ENCODE measurements around the gene ANKRD23.
"Not testable (repeated sequence)": the region's sequence is repeated elsewhere in the genome, so short reads cannot be mapped to it uniquely, and the experiment has no call there.

ANKRD23 gene

DNA sequence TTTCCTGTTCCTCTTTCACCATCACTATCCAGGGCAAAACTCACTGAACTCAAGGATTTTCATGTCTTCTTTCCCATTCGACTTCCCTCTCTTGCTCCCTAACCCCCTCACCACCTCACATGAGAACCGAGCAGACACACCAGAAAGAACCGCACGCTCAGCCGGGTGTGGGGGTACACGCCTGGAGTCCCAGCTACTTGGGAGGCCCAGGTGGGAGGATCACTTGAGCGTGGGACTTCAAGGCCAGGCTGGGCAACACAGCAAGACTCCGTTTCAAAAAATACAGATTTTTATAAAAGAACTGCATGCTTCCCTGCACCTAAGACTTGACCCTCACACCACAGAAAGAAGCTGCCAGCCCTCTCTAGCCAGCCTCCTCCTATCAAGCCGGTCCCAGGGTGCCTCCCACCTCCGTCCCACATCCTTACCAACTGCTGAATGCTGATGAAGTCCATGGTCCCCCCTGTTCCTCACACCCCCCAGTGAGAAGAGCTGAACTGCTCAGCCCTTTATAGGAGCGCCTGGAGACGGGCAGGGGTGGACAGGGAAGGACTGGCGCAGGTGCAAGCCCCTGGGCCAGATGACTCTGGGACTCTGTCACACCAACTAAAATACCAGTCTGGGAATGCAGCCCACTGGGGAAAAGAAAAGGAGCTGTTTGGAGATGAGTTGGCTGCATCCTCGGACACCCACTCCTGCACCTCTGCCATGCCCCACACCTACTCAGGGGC lies at the start of gene ANKRD23:
ANKRD23 (minus strand) TSS at position 484 of the 731 bp plus-strand sequence; CDS start at position 455, 29 bp downstream.
- DNase-seq (ENCODE audit: low spot score), result no peak

DNA sequence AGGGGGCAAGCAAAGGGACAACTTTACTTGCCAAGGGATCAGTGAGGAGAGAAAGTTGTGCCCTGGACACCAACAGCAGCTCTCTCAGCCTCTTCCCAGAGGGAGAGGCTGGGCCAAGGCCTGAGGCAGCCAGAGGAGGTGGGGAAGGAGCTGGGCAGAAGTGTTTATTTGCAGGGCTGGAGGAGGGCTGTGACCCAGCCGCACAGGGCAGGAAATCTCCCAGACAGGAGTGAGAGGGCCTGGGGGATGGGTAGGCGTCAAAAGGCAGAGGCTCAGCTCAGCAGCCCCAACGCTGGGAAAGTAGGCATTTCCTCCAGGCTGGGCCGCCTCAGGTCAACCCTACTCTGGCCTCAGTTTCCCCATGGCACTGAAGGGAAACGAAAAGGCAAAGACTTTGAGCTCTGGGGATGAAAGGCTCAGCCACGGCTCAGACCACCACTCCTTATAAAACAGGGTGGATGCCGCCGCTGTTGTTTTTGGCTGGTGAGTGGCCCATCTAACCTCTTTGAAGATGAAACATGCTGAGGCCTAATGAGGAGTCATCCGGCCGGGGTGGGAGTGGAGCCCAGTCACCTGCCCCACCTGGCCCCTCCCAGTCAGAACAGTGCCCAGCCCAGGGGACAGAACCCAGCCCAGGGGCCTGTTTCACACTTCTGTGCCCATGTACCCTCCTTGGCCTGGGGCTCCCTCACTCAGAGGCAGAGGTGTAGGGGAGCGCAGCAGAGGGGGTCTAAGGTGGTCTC lies 47.9 kb upstream of the ANKRD23 start:
- no peak for DNase-seq (ENCODE audit: low spot score)

DNA sequence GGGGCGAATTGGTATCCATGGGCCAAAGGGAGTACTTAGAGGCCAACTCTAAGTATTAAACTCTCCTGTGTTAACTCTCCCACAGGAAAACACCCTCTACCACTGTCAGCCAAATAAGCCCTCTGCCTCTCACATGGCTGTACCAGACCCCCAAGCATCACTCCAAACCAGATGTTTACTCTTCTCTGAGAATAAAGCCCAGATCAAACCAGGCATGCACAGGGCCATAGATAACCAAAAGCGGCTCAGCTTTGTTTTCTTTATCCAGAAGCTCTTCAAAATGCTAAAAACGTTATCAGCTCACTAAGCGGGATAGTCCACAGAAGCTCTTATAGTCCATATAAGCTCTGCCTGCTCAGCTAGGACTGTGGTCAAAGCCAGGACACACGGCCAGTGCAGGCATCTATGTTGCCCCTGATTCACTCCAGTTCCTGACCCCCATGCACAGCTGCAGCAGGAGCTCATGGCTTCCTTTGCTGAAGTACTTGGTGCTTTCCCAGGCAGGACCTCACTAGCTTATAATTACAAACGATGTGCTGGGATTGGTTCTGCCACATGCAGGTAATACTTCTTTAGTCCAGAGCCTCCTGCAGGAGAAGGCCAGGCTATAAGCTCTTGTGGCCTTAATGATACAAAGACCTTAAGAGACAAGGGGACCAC lies 47.0 kb upstream of the ANKRD23 start:
- no peak for DNase-seq (ENCODE audit: low spot score)

DNA sequence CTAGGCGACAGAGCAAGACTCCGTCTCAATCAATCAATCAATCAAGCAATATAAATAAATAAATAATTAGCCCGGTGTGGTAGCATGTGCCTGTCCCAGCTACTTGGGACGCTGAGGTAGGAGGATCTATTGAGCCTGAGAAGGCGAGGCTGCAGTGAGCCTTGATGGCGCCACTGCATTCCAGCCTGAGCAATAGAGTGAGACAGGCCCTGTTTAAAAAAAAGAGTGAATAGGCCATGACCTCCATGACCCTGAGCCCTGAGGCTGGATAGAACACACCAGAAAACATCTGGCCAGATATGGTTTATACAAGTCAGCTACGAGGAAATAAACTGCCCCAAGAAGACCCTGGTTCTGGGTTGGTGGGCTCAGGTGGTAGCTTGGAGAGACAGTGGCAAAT lies 46.4 kb upstream of the ANKRD23 start:
- no peak for DNase-seq (ENCODE audit: low spot score)

DNA sequence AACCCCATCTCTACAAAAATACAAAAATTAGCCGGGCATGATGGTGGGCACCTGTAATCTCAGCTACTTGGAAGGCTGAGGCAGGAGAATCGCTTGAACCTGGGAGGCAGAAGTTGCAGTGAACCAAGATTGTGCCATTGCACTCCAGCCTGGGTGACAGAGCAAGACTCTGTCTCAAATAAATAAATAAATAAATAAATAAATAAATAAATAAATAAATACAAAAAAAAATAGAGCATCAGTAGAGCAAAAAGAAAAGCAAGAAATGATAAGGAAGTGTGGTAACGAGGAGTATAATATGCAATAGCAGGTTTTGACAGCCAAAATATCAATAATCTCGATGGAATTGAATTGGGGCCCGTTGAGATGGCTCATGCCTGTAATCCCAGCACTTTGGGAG lies 45.7 kb upstream of the ANKRD23 start:
- not testable (repeated sequence) for DNase-seq (ENCODE audit: low spot score)

DNA sequence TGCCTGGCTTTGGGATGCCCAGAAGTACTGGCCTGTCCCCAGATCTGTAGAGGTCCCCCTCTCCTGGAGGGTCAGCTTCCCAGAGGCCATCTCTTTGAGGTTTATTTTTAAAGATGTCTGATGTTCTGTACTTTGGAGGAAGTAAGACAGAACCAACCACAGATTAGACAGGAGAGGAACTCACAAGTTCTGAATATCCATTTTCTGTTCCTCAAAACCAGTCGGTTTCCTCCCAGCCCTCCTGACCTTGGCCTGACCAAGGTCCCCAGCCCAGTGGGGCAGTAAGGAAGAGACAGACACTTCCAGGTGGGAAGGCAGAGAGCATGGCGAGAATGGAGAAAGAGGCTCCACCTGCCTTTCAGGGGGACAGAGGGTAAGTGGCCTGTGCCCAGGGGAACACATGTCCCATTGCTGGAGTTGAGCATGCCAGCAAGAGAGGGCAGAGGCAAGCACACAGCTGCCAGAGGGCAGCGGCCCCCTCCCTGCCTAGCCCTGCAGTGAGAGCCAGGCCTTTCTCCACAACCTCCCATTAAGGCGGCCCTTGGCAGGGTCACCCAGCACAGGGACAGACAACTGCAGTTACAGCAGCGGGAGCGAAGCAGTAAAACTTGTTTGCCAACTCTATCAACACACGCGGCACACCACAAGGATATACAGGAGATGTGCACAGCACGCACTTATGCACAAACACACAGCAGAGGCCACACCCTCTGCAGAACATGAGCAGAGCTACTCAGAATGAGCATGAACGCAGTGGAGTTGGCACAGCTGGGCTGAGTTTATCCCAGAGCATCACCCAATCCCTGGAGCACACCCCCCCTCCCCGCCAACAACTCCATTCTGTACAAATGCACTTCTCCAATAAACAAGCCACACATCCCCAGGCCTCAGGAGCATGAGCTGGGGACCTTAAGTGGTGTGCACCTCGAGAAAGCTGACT lies 44.5 kb upstream of the ANKRD23 start:
- DNase-seq (ENCODE audit: low spot score), result no peak

DNA sequence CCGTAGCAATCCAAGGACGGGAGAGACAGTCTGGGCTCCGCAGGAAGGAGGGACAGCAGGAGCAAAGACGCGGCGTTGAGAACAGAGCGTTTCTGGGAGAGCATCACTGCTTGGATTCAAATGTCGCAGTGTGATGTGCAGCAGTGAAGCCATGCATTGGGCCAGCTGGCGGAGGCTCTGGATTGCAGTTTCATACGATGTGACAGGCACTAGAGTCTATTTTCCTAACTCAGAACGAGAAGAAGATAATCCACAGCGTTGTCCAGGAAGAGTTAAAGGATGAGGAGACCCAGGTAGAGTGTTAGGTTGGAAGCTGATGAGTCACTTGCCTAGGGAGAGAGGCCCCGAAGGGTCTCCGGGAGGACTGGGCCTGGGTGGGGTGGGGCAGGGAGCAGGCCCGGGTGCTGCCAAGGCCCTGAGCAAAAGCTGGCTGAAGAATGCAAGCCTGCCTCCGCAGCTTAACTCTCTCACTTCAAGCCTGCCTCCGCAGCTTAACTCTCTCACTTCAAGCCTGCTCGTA lies 43.7 kb upstream of the ANKRD23 start:
- no peak for DNase-seq (ENCODE audit: low spot score)

DNA sequence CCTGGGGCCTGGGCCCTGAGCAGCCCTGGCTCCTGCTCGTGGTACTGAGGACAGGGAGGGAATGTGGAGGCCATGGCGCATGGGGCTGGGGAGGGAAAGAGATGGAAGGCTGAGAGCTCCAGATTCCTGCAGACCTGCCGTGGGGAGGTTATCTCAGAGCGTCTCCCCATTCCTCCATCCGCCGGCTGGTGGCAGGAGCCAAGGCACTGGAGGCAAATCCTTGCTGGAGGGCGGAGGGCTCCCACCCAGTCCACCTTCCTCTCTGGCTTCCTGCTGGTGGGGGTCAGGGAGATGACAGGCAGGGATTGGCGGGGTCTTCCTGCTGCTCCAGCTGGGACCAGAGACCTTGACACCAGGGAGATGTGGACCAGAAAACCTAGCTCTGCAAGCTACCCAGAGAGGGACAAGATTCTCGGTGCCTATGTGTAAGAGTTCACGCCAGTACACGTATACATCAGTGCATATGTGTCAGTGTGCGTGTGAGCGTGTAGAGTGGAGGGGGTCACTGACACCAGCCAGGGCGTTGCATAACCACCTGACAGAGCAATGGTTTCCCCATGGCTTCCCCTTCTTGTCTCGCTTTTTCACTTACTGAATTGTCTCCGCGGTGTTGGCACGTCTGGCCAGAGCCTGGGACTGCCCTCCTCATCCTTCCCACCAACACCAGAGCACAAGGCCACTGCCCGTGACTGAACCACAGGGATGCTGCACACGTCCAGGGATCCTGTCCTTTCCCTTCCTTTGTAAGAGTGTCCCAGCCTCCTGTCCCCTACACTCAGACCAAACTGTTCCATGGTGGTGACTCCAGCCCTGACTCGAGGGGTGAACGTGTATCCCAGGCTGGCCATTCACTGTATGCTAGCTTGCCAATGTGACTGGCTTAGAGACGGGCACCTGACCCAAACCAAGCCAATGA lies 41.9 kb upstream of the ANKRD23 start:
- no peak for DNase-seq (ENCODE audit: low spot score)

DNA sequence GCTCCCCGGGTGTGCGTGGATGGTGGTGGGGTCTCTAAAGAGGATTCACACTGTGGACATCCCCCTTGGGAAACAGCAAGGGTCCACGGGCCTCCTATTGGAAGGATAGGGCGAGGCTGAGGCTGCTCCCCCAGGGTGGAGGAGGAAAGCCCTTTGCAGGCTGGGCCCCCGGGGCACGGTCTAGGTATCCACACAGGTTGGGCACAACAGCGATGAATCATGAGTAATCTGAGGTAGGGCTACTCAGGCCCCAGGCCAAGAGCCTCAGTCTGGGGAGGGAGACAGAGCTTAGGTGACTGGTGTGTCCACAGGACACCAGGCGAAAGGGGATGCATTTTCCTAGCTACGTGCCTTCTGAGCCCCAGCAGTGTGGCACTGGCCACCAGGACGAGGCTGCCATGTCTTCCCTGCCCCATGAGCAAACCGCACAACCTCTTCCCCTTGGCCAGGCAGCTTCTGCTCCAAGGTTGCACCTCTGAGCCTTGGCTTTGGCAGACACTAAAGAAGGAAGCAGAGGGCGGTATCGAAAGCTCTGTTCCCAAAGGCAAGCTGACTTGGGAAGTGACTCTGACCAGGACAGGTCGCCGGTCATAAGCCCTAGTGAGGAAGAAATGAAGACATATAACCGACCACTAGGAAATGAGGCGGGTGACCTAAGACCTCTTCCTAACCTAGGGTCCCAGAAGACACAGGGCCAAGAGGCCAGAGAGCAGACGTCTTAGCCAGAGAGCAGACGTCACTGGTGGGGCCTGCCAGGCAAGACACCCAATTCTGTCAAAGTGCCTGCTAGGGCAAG lies 40.7 kb upstream of the ANKRD23 start:
- no peak for DNase-seq (ENCODE audit: low spot score)

DNA sequence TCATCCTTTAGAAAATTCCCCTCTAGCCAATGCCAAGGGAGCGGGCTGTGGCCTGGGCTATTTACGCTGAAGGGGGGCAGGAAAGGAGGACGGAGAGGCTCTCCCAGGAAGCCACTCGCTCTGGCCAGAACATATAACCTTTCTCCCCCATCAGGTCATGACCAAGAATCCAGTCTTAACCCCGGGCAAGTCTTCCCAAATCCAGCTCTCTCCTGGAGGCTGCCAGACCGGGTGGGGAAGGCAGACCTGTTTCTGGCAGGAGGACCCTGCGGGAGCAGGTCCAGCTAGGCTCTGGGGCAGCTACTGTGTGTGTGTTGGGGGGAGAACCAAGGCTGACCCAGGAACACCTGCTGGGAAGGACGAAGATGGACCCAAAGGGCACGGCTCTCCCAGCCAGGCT lies 39.5 kb upstream of the ANKRD23 start:
- DNase-seq (ENCODE audit: low spot score), result no peak

DNA sequence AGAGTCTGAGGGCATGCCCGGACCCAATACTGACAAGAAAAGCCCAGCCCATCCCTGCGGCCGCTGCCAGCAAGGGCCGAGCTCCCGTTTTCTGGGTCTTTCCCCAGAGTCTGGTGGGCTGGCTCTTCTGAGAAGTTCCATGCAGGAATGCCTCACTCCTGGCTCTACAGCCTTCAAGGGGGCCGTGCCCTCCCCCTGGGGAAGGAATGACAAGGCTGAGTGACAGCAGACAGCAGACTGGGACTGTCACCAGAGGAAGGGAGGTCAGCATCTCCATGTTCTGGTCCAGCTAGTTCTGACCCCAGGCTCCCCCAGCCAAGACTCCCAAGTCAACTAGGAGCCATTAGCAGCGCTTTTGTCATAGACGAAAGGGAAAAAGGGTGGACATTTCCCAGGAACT lies 39.1 kb upstream of the ANKRD23 start:
- DNase-seq (ENCODE audit: low spot score), result no peak

DNA sequence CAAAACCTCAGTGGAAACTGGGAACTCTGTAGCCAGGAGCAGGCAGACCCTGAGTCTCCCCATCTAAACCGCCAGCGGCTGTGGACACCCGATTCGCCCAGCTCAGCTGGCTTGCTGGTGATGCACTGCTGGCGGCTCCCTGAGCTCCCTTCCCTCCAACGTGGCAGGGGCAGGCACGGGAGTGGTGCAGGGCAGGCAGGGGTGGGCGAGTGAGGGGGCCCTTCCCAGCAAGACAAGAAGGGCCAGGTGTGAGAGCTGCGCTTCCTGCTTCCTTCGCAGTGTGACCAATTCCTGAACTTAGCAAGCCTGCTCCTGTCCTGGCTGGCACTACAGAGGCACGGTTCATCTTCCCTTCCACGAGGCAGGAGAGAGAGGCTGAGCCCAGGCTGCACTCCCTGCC lies 38.4 kb upstream of the ANKRD23 start:
- DNase-seq (ENCODE audit: low spot score), result no peak

DNA sequence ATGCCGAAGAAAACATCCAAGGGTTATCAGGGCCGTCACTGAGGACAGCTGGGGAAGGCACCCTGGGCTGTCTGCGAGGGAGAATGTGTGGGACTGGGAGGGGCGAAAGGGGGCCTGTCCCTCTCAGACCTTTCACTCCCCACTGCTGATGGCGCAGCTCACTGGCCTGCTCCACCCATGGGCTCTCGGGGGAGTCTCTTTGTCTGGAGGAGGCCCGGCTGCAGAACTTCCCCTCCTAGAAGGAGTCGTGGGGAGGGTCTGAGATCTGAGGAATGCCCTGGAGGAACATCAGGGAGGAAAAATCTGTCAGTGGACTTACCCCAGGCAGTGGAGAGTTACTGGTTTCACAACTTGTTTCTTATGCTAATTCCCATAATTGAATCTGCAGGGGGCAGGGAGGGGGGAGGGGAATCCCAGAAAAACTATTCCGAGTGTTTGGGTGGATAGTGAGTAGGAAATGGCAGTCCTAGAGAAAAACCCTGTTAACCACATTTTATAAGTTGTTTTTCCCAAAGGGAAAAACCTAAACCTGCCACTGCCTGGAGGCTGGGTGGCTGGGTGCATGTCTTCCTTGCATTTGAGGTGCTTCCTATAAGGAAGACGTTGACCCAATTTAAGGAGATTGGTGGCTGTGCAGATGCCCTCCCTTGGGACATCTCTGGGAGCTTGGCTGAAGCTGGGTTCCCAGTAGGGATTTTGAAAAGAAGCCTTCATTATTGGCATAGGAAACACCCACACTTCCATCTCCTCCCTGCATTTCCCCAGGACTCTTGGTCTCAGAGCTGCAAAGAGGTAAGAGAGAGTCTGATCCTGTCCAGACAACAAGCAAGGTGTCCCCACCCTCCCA lies 37.8 kb upstream of the ANKRD23 start:
- DNase-seq (ENCODE audit: low spot score), result no peak

DNA sequence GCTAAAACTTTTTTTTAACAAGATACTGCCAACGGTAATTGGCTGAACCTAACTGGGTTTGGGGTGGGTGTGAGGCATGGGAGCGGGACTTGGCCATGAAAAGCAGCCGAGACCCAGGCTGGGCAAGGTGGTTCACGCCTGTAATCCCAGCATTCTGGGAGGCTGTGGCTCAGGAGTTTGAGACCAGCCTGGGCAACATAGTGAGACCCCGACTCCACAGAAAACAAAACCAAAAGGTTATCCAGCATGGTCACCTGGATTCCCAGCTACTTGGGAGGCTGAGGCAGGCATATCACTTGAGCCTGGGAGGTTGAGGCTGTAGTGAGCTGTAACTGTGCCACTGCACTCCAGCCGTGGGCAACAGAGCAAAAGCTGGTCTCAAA lies 37.1 kb upstream of the ANKRD23 start:
- no peak for DNase-seq (ENCODE audit: low spot score)

DNA sequence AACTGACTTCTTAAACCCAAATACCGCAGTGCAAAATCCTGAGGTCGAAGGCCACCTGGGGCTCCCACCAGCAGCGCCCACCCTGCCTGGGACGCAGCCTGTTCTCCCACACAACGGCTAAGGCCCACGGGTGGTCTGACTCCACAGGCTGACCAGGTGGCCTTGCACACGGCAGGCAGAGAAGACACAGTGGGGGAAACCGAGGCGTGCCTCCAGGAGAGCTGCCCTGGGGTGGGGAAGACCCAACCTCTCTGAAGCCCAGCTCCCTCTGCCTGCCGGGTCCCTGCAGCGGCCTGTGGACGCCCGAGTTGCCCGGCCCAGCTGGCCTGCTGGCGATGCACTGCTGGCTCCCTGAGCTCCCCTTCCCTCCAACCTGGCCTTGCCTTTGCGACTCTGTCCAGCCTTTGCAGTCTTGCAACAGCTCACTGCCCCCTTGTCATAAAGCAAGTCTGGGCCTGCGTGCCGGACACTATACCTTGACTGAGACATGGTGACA lies 35.8 kb upstream of the ANKRD23 start:
- no peak for DNase-seq (ENCODE audit: low spot score)

DNA sequence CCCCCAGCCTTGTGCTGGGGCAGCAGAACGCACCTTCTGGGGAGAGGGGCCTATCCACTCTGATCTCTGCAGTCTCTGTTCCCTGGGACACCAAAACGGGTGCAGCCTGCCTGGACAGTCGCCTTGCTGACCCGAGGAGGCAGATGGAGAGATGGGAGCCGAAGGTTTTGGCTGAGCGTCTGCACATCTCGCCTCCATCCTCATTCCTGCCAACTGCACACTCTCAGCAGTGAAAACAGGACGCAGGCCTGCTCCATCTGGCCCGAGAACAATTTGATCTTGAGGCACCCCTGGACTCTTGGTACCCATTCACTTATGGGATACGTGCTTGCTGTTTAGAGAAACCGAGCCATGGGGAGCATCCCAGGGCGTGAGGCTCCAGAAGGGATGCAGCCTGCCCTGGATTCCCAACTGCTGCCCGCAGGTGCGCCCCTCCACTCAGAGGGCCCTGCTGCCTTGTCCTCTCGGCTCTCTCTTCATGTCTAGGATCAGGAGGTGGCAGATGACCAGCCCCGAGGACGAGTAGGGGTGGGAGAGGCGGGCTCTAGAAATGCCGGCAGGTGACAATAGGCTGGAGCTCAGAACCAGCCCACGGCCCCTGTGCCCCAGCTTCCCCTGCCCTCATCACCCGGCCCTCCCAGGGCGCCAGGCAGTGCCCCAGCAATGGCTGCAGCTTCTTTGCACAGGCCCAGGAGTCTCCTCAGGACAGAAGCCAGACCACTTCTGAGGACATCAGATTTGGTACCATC lies 35.1 kb upstream of the ANKRD23 start:
- no peak for DNase-seq (ENCODE audit: low spot score)

DNA sequence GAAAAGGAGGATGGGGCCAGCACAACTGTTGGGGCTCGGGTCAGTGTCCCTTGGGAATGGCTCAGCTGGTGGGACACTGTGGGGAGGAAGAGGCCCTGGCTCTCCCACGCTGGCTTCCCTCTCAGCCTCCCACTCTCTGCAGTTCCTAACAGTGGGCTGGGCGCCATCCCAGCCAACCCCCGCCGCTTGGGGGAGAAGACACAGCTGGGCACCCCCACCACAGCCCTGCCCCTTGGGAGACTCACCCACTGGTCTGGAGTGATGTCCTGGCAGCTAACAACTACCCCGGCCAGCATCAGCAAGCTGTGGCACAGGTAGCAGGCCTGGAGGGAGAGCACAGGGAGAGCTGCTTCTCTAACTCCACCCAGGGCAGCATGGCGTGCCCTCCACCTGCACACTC lies 34.4 kb upstream of the ANKRD23 start:
- DNase-seq (ENCODE audit: low spot score), result no peak

DNA sequence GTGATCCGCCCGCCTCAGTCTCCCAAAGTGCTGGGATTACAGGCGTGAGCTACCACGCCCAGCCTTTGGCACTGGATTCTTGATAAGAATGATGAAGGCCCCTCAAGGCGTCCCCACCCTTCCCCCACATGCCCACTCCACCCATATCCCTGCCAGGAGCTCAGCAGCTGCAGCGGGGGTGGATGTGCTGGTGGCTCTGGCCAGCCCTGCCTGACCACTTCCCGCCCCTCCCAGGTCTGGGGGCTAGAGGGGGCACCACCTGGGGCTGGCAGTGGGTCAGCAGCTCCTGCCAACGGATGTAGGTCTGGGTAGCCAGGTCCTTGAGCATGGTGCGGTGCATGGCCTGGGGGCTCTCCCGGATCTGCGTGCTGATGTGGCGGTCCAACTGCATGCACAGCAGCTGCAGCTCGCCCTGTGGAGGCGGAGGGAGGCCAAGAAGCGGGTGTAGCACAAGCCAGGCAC lies 33.8 kb upstream of the ANKRD23 start:
- DNase-seq (ENCODE audit: low spot score), result no peak
